Fibroblast of the aortic adventitia (primary cell): ENCODE results near the gene WNT1. TPM values are rescaled to one million over a fixed set of nuclear protein-coding genes. Genes with fewer than 3 reads are reported as not detected.

Source experiments
- DNase-seq: peaks from one replicate; pipeline ENCODE4 v3.0.0-alpha.2; 2010; ENCODE audit warnings: low read depth
- H3K4me3 ChIP-seq: 2 replicates; pipeline ENCODE4 v1.5.1; 2011; ENCODE audit warnings: low read depth, mild to moderate bottlenecking, control low read depth, low read length, moderate library complexity
- total RNA-seq: library from RNA; depleted of rRNA; stranded (reverse); fragments of >200 nt; gene quantifications from 2 replicates; pipeline ENCODE4 v1.2.3, GENCODE V29; 2012; ENCODE audit warnings: low replicate concordance
- TF ChIP-seq, protein P1 (sequence below): IDR thresholded peaks from 2 replicates; pipeline ENCODE4 v1.5.1; 2011; ENCODE audit warnings: mild to moderate bottlenecking, low read length, control low read depth, inconsistent platforms; ENCODE audit not compliant: insufficient read depth

The WNT1 gene
- total RNA-seq, 1 donor = not detected

DNA sequence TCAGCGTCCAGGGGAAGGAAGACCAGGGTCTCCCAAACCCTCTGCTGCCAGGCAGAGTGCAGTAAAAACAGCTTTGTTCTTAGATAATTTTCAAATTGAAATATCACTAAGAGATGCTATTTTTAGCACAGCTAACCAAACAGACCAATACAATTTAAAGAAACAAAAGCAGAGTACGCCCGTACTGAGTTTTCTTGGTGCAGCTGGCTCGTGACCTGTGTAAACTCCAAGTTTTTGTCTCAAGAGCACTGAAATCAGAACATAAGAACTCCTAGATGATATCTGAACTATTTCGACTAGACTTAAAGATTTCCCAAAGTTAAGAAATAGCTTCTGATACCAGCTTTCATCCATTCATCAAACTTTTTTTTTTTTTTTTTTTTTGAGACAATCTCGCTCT is 31.2 kb upstream of the WNT1 start:
- TF ChIP-seq, protein P1, sequence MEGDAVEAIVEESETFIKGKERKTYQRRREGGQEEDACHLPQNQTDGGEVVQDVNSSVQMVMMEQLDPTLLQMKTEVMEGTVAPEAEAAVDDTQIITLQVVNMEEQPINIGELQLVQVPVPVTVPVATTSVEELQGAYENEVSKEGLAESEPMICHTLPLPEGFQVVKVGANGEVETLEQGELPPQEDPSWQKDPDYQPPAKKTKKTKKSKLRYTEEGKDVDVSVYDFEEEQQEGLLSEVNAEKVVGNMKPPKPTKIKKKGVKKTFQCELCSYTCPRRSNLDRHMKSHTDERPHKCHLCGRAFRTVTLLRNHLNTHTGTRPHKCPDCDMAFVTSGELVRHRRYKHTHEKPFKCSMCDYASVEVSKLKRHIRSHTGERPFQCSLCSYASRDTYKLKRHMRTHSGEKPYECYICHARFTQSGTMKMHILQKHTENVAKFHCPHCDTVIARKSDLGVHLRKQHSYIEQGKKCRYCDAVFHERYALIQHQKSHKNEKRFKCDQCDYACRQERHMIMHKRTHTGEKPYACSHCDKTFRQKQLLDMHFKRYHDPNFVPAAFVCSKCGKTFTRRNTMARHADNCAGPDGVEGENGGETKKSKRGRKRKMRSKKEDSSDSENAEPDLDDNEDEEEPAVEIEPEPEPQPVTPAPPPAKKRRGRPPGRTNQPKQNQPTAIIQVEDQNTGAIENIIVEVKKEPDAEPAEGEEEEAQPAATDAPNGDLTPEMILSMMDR = no peak
- H3K4me3 ChIP-seq = no peak overlapping the region
- no peak for DNase-seq

DNA sequence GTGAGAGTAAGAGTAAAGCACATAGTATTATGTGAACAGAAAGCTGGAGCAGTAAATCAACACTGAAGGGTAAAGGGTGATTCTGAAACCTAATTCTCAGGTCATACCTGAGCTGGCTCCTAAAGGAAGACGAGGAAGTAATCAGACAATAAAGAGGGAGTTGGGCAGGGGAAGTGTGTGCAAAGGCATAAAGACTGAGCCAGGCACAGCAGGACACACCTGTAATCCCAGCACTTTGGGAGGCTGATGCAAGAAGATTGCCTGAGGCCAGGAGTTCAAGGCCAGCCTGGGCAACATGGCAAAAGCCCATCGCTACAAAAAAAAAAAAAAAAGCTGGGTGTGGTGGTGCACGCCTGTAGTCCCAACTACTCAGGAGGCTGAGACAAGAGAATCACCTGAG is 30.4 kb upstream of the WNT1 start:
- no peak for DNase-seq
- H3K4me3 ChIP-seq = no peak overlapping the region
- TF ChIP-seq, protein P1 = no peak

DNA sequence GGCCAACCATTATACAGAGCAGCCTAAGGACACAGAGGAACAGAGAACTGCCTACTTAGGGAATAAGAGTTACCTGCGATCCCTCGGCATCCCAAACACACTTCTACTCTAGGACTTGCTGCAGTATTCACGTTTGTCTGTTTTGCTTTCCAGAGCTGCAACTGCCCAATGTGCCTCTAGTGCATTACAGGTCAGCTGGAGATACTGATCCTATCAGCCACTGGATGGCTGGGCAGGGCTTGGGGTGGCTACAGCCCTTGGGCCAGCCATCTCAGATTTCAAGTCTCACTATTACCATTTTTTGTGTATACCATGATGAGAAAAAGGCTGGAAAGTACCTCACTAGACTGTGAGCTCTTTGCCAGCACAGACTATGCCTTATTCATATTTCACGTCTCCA is 25.4 kb upstream of the WNT1 start:
- TF ChIP-seq, protein P1 = no peak
- no peak for DNase-seq
- H3K4me3 ChIP-seq = no peak overlapping the region

DNA sequence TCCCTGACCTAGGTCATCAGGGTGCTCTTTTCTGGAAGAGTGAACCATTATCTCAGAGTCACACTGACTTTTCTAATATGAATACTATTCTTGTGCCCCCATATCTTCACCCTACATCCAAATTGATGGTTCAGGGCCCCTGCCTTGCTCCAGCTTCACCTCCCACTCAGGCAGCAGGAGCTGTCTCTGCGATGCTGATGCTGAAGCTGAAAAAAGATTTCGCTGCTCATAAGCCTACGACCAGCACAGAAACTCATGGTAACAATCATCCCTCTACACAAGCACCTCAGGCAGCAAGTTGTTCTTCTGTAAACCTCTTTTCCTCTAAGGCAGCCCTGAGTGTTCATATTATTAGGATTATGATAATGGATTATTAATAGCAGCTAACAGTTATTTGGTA is 24.1 kb upstream of the WNT1 start:
- H3K4me3 ChIP-seq = no peak overlapping the region
- no peak for DNase-seq
- TF ChIP-seq, protein P1 = no peak

DNA sequence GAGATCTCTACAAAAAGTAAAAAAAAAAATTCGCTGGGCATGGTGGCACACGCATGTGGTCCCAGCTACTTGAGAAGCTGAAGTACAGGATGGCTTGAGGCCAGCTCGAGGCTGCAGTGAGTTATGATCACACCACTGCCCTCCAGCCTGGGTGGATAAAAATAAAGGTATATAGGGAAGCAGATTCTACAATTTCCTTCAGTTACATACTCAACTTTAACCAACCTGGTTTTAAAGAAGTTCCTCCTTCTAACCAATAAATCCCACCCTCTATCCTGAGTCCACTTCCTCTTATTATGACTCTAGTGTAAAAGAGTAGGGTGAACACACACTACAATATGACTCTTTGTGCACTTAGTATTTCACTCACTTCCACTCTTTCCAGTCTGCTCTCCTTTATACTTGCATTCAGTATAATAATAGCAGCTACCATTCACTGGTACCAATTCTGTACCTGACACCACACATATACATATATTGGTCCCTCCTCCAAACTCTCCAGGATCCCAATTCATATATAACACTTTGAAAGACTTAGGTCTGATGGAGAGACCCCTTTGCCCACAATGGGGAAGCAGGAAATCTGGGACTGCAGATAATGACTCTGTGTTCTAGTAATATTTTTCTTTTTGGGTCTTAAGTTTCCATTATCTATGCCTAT is 23.2 kb upstream of the WNT1 start:
- TF ChIP-seq, protein P1 = no peak
- H3K4me3 ChIP-seq = no peak overlapping the region
- DNase-seq = no peak

DNA sequence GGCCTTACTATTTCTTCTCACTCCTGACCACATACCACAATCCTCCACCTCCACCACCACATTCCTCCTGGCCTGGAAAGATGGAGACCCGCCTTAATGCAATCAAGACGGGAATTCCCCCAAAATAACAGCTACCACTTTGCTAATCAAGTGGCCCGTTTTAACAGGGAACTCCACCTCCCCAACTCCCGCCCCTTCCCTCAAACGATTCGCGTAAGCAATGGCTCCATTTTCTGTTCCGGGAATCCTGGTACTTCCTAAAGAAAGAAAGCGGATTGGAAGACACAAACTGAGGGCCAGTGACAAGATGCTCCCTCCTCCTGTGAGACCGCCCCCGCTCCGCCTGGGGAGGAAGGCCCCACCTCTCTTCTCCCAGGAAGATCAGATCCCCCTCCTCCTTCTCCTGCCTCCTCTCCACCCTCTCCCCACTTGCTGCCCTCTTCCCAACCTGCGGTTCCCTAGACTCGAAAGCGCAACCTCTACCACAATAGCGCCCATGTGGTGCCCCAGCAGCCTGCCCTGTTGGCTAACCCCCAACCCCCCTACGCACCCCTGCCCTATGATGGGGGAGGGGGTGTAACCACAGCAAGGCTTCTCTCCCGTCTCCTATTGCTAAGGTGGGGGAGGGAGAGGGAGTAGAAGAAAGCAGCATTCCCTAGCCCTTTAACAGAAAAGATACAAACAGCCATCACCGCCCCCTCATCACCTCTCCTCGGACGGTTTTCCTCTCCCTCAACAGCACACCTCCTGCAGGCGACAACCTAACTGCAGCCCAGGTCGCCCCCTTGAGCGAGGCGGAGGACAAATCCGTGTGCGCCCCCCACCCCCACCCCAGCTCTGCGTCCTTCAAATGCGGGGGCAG is 21.6 kb upstream of the WNT1 start:
- peak; percentile 96 for DNase-seq
- TF ChIP-seq, protein P1 = no peak
- H3K4me3 ChIP-seq = peak overlapping the region; percentile 97
